Heart left ventricle (tissue), 16 donors: Measurements from ENCODE around the gene BMAL2. TPM values are rescaled to one million over a fixed set of nuclear protein-coding genes. Genes with fewer than 3 reads are reported as not detected.

ENCODE experiments used
- ATAC-seq, 4 donors: fragments of 200-7000 bp; cut with Tn5 transposase; one replicate each; pipeline ENCODE4 v1.9.1; 2020 to 2022; ENCODE audit warnings: moderate library complexity in 4 of 4, mild to moderate bottlenecking in 3 of 4, moderate number of reproducible peaks in 1 of 4
- DNase-seq, 5 donors: peaks; one replicate each; pipeline ENCODE4 v3.0.0-alpha.2; 2020
- H3K27ac ChIP-seq, 12 donors: fragments of 200-600 bp; sonication (generic) in 4 of 12; one replicate each; pipeline versions ENCODE4 v1.5.0 to v1.8.0; 2016 to 2022; ENCODE audit warnings: mild to moderate bottlenecking in 2 of 12
- H3K27me3 ChIP-seq, 9 donors: fragments of 200-600 bp; sonication (generic) in 2 of 9; one replicate each; pipeline versions ENCODE4 v1.5.1 to v1.8.0; 2016 to 2022; ENCODE audit warnings: mild to moderate bottlenecking in 3 of 9
- H3K36me3 ChIP-seq, 9 donors: fragments of 200-600 bp; sonication (generic) in 2 of 9; one replicate each; pipeline versions ENCODE4 v1.5.0 to v1.8.0; 2018 to 2022; ENCODE audit warnings: mild to moderate bottlenecking in 2 of 9
- H3K4me1 ChIP-seq, 12 donors: fragments of 200-600 bp; sonication (generic) in 4 of 12; one replicate each; pipeline versions ENCODE4 v1.5.0 to v1.8.0; 2016 to 2022; ENCODE audit warnings: mild to moderate bottlenecking in 3 of 12
- H3K4me3 ChIP-seq, 12 donors: fragments of 200-600 bp; sonication (generic) in 4 of 12; one replicate each; pipeline versions ENCODE4 v1.5.0 to v1.8.0; 2017 to 2022; ENCODE audit warnings: mild to moderate bottlenecking in 9 of 12, moderate library complexity in 4 of 12
- H3K9me3 ChIP-seq, 12 donors: fragments of 200-600 bp; sonication (generic) in 4 of 12; one replicate each; pipeline versions ENCODE4 v1.5.0 to v1.8.0; 2016 to 2022; ENCODE audit warnings: mild to moderate bottlenecking in 1 of 12
- CTCF ChIP-seq, 12 donors: fragments of 200-600 bp; sonication (generic) in 4 of 12; IDR thresholded peaks; one replicate each; pipeline versions ENCODE4 v1.5.0 to v1.8.0; 2018 to 2022; ENCODE audit warnings: antibody characterized with exemption in 12 of 12, mild to moderate bottlenecking in 5 of 12
- POLR2A ChIP-seq, 2 donors: fragments of 450-650 bp; IDR thresholded peaks; one replicate each; pipeline ENCODE4 v1.6.1; 2017; ENCODE audit warnings: antibody characterized with exemption in 2 of 2, mild to moderate bottlenecking in 2 of 2, moderate library complexity in 2 of 2
- WGBS, 4 donors: extraction: QIAGEN DNeasy Blood & Tissue Kit in 2 of 4; methylation state at CpG; one replicate each; pipeline versions ENCODE4 v1.1.5 to v1.1.7; 2013 to 2018; 5-methylcytosine and 5-hydroxymethylcytosine counted together
- intact Hi-C, 10 donors: fragments of 100-400 bp; cut with DNase I; formaldehyde crosslinking; loops; one replicate each; pipeline versions ENCODE4 v1.11.1 to v1.14.2; 2022
- polyA plus RNA-seq, 2 donors: library from polyadenylated mRNA; stranded (reverse); fragments of 200-250 nt; gene quantifications; one replicate each; pipeline ENCODE4 v1.2.3, GENCODE V29; 2013
- total RNA-seq, 9 donors: library from RNA; depleted of rRNA in 2 of 9; stranded (reverse); fragments of >200 nt in 2 of 9; fragmentation: NEBNext Ultra II Directional in 3 of 9; extraction: Animal tissue kit (Norgen Biotek cat#: 25700) in 3 of 9; gene quantifications; one replicate each; pipeline versions ENCODE4 v1.1.0 to v1.2.4, GENCODE V29; 2016 to 2023
- donor health status: ischemic (EF 13 %, LVEDD 7.1; RV severe dilation, severe dysfunction).
- donor health status: healthy with polysubstance abuse.
- donor health status: DM: no; HTN: yes; CAD: no.
- donor health status: DM: no; HTN: no; CAD: no.
- donor health status: ischemic (EF 25% LVEDD 6.9; RV normal size, moderate dysfunction).
- donor health status: ischemic (EF 25% LVEDD 5.7; RV mildly dilated, moderate dysfunction).
- donor health status: healthy.
- donor health status: DM: yes; HTN: yes; CAD: no.
- donor health status: ischemic (EF 35%, LVEDD 5.7; RV mildly dilated, moderate dysfunction).
- donor health status: nonischemic (EF 11% LVEDD 7.7; RV severe dilation, severe dysfunction).
- donor health status: DM: yes; HTN: yes; CAD: no.
- donor health status: PGD.
- donor health status: ischemic (EF 29% LVEDD 5.4; RV normal size, mild dysfunction).
- donor health status: nonischemic (EF 23%, LVEDD 6.1; RV moderate dilation, normal function).

BMAL2 gene
- total and polyA plus RNA-seq, 11 donors = 0.30 to 10.7 (median 2.9) TPM

GRCh38 chr12:27382171-27382795 is 49.6 kb downstream of the BMAL2 start:
- no peaks in the 10 kb centered on the region for H3K9me3 ChIP-seq
- H3K4me1 ChIP-seq = no peaks in the 10 kb centered on the region
- TF ChIP-seq CTCF (IDR thresholded peaks at IDR 0.05) = no peak
- TF ChIP-seq POLR2A (IDR thresholded peaks at IDR 0.05) = no peak
- no peak overlapping the region for H3K4me3 ChIP-seq
- ATAC-seq = no peak
- intact Hi-C loops = no loop called here
- H3K27ac ChIP-seq = no peak overlapping the region
- no peaks in the 10 kb centered on the region for H3K27me3 ChIP-seq
- no peaks in the 10 kb centered on the region for H3K36me3 ChIP-seq
- WGBS, 4 donors = 75 to 82% (median 78%) methylated on average over 9 of the region's 9 CpGs
- no peak for DNase-seq

Other genes with a start within 250 kb of the BMAL2 start
- gene STK38L, start 88.5 kb upstream of the BMAL2 start, total RNA-seq = 100 to 1,000 TPM in 2 of 9 donors, 10 to 100 TPM in 7; 26.3 to 142 (median 83.7) TPM
- 10 to 100 TPM; 21.1 to 22.3 TPM for gene STK38L, start 88.5 kb upstream of the BMAL2 start, polyA plus RNA-seq
- gene SMCO2, start 113.9 kb downstream of the BMAL2 start, total RNA-seq = 1 to 10 TPM in 1 of 9 donors, under 1 TPM in 2, not detected in 6; 0.54 to 1.2 (median 0.58) TPM
- gene SMCO2, start 113.9 kb downstream of the BMAL2 start, polyA plus RNA-seq = not detected
- 100 to 1,000 TPM; 141 to 413 (median 277) TPM for gene PPFIBP1, start 191.4 kb downstream of the BMAL2 start, total RNA-seq
- gene PPFIBP1, start 191.4 kb downstream of the BMAL2 start, polyA plus RNA-seq = 10 to 100 TPM; 48.7 to 63.8 TPM